Kidney glomerular epithelial cell (primary cell): ENCODE data around the gene ZNF24.

Experiments used
- DNase-seq: peaks from one replicate; lab custom pipeline; 2025; lab: John Stamatoyannopoulos, UW

The ZNF24 gene

GRCh38 chr18:35291166-35291565, 53.1 kb downstream of the ZNF24 start:
- no peak for DNase-seq

DNA sequence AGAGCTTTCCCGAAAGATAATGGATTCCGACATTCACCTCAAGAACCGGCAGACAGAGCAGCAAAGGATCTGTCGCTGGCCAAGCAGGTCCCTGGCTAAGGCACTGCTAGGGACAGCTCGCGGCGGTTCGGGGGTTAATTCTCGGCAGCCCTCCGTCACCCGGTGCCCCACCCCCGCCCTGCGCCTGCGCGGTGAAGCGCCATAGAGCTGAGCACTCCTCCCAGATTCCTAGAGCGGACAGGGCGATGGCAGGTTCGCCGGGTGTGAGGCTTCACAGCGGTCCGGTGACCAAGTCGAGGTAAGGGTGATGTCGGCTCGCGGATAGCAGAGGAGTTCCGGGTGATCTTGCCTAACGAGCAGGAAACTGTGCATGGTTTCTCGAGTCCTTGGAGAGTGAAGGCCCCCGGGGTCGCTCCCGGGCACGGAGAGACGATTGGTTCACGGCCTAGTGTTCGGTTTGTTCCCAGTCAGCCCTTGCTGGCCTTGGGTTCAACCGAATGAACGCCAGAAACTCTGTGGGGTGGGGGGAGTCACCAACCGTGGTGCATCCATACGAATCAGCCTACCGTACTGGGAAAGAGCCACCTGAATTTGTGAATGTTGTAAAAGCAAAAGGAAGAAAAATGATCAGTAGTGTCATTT, 54.0 kb downstream of the ZNF24 start, which contains the start of gene ZSCAN30:
Gene ZSCAN30, minus strand, starts transcription at position 136 of the 642 bp plus-strand sequence. CDS start 25,877 bp downstream, outside the sequence.
- peak; percentile 85 for DNase-seq

DNA sequence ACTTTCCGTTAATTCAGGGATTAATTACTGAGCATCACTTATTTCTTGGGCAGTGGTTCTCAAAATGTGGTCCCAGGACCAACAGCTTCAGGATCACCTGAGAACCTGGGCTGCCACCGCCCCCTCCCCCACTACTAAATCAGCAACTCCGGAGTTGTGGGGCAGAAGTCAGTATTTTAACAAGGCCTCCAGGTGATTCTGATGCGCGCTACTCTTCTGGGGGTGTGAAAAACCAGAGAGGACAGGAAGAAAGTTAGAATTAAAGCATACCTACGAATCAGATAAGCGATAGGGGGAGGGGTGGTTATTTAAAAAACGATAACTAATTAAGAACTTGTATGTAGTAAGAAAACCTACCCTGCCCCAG, 54.5 kb downstream of the ZNF24 start:
- no peak for DNase-seq

DNA sequence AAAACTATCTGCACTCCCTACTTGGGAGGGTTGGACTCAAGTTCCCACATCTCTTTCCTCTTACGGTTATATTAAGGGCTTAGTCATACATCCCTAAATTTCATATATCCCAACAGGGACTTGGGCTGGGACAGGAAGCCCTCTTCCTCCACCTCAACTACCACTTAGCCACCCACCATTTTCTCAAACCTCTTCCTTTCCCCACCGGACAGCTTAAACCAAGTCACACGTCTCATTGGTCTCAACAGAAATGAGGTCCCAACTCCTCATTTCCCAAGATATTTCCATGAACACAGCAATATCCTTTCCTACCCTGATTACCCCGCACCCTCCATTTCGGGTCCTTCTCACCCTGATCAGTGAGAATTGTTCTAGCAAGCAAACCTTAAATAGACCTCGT, 54.9 kb downstream of the ZNF24 start:
- no peak for DNase-seq

GRCh38 chr18:35284841-35285240, 59.4 kb downstream of the ZNF24 start:
- DNase-seq: no peak

GRCh38 chr18:35283923-35284794, 60.1 kb downstream of the ZNF24 start:
- DNase-seq: no peak

- no peak for DNase-seq
These were observed 61.9 kb downstream of the ZNF24 start for GRCh38 chr18:35282353-35282752.
